DMS 273 (cell line): ENCODE results near the gene NOS1AP.

ENCODE experiments used
- DNase-seq: peaks from one replicate; lab custom pipeline; 2025; ENCODE audit not compliant: unreplicated experiment; lab: John Stamatoyannopoulos, UW

Gene NOS1AP

DNA sequence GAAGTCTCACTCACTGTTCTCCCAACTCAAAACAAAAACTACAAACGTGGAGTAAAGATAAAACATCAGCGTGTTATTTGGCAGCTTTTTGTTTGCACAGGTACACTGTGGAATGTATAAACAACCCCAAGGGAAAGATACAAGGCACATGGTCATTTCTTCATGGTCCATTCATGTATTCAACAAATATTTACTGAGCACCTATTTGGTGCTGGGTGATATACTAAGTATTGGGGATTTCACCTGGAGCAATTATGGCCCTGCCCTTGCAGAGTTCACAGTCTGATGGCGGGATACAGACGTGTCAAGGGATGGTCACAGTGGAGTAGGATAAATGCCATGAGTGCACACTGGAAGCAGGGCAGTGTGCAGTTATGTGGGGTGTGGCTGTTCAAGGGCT is 171.1 kb downstream of the NOS1AP start:
- no peak for DNase-seq

GRCh38 chr1:162242804-162243203 is 173.3 kb downstream of the NOS1AP start:
- no peak for DNase-seq

DNA sequence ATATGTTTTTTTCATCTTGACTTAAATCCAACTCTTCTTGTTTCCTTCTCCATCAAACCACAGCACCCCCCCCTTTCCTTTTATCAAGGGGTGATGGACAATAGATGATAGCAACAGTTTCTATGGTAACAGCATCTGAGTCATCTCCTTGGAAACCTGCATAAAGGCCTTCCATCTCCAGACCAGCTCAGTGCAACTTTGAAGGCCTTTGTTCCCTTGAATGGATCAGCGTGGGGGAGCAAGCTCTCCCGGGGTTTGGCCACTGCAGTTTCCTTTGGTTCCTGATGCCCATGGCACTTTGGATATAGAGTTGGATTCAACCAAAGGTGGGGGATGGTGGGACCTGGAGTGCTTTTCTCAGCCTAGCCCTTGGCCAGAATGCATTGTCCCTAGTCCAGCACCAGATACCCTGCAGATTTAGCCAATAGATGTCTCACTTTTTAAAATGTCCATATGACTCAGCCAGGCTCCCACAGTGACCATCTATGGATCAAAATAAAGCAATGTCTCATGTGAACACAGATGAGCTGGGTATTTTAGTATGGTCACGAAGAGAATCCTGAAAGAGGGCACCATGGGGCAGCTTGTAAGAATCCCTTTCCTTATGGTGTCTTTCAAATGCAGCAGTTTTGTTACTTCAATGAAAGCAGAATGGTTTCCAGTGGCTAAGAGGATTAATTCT is 179.5 kb downstream of the NOS1AP start:
- DNase-seq, result no peak

DNA sequence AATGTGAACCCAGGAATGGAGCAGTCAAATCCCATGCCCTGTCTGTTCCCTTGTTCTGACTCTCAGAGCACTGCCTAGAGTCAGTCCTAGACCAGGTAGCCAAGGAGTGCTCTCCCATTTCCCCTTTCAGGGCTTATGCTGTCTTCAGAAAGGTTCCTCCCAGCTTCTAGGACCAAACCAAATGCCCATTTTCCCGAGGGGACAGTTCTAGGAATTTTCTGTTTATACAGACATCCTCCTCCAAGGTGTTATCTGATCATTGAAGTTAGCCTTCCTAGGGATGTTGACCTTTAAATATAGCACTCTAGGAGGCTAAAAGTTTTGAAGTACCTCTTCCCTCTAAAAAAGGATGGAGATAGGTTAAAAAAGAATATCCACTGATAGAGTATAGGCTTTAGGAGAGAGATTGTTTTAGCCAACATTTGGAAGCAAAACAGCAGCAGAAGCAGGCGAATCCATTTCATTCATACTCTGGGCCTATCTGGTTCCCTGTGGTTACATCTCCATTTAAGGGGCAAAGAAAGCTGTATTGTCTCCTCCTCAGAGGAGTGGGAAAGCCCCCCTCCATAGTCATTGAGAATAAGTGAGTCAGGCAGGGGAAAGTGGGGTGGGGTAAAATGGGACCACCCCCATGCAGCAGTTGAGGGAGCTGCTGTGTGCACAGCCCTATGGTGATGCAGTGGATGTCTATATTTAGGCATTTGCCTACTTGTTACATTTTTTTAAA is 180.7 kb downstream of the NOS1AP start:
- no peak for DNase-seq

- DNase-seq, result no peak
Measured at GRCh38 chr1:162251102-162251501, 181.6 kb downstream of the NOS1AP start.

DNA sequence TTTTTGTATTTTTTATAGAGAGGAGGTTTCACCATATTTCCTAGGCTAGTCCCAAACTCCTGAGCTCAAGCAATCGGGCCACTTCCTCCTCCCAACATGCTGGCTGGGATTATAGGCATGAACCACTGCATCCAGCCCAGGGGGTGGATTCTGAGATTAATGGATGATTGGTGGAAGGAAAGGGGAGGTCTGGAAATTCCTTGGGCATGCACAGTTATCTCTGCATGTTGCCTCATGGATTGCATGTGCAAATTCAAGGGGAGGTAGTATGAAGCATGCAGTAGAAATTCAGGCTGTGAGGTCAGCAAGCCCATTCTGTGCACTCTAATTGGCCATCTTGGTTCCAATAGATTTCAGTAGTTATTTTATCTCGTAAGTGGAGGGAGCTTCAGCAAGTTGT is 182.7 kb downstream of the NOS1AP start:
- no peak for DNase-seq

- no peak for DNase-seq
Measured at GRCh38 chr1:162253790-162254189, 184.3 kb downstream of the NOS1AP start.

DNA sequence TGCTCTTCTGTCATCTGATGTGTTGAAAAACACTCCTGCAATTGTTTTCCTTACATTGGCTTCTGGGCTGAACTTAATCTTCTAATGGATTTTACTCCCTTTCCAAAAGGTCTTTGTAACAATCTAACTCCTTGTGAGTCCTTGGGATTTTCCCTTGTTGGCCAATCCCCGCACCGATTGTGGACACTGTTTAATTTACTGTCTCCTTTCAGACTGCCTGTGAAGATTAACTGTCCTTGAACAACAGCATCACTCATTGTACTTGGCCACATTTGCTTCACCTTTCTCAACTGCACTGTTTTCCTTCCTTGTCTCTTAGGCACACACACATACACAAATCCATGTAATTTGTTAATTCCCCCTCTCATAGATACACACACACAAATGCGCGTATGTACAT is 186.8 kb downstream of the NOS1AP start:
- DNase-seq, result no peak

- DNase-seq, result no peak
Measured at GRCh38 chr1:162258394-162258793, 188.9 kb downstream of the NOS1AP start.

DNA sequence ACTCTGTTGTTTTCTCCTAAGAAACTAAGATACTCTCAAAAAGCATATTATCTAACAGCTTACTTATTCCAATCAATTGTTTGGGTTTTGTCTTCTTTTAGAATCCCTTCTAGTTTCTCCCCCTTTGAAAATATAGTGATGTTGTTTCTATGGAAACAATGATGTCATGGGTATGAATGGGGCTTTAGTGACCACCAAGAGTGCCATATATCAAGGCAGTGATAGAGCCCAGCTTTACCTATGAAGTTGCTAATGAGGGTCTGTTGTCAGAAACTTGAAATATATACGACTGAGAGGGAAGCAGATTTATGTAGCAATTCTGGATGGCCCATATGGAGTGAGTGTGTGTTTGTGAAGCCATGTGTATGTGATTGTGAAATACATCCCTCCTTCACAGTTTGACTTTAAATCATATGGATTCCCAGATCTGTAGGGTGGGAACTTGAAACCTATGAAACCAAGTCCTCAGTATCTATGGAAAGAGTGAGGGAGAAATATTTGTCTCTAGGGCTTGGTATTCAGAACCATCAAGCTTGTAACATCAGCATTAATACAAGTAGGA is 190.5 kb downstream of the NOS1AP start:
- DNase-seq, result no peak

GRCh38 chr1:162264108-162264507 is 194.6 kb downstream of the NOS1AP start:
- DNase-seq, result no peak

- DNase-seq, result no peak
Measured at GRCh38 chr1:162265983-162266382, 196.5 kb downstream of the NOS1AP start.

DNA sequence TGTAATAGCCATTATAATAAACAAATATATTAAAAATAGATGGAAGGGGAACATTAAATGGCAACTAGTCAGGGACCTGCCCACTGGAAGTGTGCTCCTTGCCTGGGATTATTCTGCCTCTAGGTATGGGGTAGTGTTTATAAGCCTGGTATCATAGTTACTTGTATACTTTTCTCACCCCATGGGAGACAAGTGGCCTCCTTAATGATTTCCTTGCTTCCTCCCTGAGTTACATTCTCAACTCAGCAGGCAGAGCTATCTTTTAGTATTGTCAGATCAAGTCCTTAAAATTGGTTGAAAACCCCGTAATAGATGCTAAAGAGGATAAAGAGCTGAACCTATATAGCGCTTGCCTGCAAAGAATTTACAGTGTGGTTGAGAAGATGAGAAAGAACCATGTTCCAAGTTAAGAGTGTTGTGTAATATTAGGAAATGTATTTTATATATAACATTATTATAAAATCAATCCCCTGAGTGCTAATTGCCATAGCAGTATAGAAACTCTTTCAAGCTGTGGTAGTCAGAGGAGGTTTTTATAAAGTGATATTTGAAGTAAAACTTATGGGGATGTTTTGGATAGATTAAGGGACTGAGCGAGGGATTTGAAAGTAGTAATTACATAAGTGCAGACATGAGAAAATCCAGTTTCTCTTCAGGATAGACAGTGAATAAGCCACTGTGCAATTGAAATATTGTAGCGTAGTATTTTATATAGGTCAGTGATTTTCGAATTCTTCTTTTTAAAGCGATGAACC is 200.7 kb downstream of the NOS1AP start:
- no peak for DNase-seq

DNA sequence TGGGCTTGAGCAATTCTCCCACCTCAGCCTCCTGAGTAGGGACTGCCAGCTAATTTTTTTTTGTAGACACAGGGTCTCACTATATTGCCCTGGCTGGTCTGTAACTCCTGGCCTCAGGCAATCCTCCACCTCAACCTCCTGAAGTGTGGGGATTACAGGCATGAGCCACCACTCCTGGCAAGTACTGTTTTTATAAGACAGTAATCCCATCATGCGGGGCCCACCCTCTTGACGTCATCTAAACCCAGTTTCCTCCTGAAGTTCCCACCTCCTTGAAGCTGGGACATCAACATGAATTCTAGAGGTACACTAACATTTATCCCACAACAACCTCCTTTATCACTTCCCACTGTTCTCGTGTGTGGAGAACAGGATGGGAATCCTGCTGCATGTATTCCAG is 202.5 kb downstream of the NOS1AP start:
- DNase-seq, result no peak

DNA sequence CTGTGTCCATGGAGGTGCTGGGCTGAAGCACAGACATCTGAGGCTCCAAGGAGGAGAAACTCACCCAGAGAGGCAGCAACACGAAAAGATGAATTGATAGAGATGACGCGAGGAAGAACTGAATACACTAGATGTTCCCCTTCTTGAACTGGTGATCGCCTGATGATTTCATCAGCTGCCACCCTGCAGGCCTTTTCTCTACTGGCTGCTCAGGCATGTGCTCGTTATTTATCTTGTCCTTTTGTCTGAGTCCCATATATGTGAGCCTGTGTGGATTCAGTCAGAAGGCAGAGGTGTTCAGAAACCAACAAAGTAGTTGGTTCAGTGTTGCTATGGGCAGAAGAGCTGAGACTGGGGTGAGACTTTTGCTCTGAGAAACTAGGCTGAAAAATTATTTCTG is 202.9 kb downstream of the NOS1AP start:
- DNase-seq, result no peak

DNA sequence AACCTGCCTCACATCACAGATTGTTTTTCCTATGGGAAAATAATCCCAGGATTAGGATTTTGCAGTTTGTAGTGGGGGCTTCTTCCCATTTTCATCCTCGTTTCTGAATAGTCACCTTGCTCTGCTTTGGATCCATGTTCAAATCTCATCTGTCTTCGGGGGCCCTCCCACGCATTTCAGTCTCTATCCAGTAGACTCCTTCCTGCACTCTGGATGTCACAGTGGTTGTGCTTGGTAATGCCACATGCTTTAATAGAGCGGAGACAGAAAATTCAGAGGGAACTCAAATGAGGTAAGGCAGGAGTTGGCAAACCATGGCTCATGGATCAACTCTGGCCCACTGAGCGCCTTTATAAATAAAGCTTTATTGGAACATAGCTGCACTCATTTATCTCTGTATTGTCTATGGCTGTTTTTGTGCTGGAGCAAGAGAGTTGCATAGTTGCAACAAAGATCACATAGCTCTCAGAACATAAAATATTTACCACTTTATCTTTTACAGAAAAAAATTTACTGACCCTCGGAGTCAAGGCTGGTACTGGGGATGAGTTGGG is 206.2 kb downstream of the NOS1AP start:
- DNase-seq, result peak; percentile 9

DNA sequence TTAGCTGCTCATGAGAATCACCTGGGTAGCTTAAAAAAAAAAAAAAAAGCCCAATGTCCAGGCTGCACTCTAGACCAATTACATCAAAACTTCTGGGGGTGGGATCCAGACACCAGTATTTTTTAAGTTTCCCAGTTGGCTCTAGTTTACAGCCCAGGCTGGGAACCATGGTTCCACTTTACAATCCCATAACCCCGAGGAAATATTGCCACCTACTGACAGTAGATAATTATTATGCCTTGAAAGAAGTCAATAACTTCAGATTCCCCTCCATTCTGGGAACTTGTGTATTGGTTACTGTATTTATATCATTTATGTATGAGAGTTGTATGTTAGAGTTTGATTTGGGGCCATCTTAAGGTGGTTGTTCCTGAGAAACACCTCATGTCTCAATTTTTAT is 207.0 kb downstream of the NOS1AP start:
- peak; percentile 79 for DNase-seq

DNA sequence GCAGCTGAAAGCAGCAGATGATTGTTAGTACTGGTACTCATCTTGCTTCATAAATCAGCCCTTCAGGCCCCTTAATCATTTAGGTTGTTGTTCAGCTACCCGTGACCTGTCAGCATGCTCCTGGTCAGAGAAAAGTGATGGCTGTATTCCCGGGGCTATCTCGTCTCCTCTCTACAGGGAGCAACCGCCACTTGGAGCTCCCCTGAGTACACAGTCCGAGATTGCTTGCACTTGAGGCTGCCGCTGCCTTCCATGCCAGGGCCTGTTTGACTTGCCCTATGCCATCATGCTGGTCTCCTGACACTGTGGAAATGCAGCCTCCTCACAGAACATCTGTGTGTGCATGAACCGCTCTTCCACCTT is 209.6 kb downstream of the NOS1AP start:
- DNase-seq, result peak; percentile 12

GRCh38 chr1:162281426-162281825 is 211.9 kb downstream of the NOS1AP start:
- DNase-seq, result peak; percentile 29

DNA sequence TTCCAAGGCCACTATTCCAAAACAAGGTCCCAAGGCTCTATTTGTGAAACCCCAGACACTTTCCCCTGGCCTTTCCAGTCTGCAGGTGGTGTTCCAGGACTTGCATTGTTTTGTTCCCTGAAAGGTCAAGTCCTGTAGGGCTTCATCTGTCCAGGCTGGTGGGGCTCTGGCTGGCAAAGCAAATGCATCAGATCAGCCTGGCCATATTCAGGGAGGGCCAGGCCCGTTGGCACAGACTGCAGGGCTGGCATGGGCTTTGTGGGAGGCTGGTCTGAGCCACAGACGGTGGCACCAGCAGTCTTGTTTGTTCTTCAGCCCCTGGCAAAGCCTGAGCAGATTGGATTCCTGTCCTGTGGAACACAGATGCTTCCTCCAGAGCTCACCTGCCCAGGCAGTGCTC is 214.2 kb downstream of the NOS1AP start:
- peak; percentile 33 for DNase-seq

GRCh38 chr1:162284206-162284955 is 214.9 kb downstream of the NOS1AP start:
- DNase-seq, result no peak
